Endothelial cell of umbilical vein (primary cell): ENCODE results near the gene ASXL2. TPM values are rescaled to one million over a fixed set of nuclear protein-coding genes. Genes with fewer than 3 reads are reported as not detected.

ENCODE experiments used
- BruUV-seq: library from RNA; stranded (reverse); fragments of 400-500 nt; replicated peaks from 2 replicates; lab custom pipeline; 2021; lab: Mats Ljungman, UMichigan
- CTCF ChIA-PET: fragments of 300-600, 350-600 bp; sonication (Branson Sonifier 250); formaldehyde crosslinking; loops from one replicate; lab custom pipeline; 2021; ENCODE audit warnings: antibody characterized with exemption, inconsistent platforms; lab: Charles Lee
- POLR2A ChIA-PET: fragments of 300-600, 350-600 bp; sonication (Branson Sonifier 250); formaldehyde crosslinking; loops from one replicate; lab custom pipeline; 2021; ENCODE audit warnings: antibody characterized with exemption, inconsistent platforms; lab: Charles Lee
- DNase-seq: peaks from one replicate; pipeline ENCODE4 v3.0.0-alpha.2; 2011; ENCODE audit warnings: low read depth, low spot score
- FAIRE-seq: peaks from 2 replicates; lab custom pipeline; 2011; peaks lifted over from hg19 to GRCh38; lab: Jason Lieb, UNC
- H2AFZ ChIP-seq: 2 replicates; pipeline ENCODE4 v1.6.0; 2012; ENCODE audit warnings: low read depth, low read length, control low read depth, inconsistent platforms
- H3K27ac ChIP-seq: 2 replicates; pipeline ENCODE4 v1.5.1; 2011; ENCODE audit warnings: low read depth, mild to moderate bottlenecking, control low read depth, low read length, moderate library complexity; ENCODE audit not compliant: insufficient read depth
- H3K27me3 ChIP-seq, 2 experiments: 2 replicates each; pipeline versions ENCODE4 v1.6.0 to v1.6.1; 2011; ENCODE audit warnings: low read length in 2 of 2, mixed read lengths in 1 of 2; ENCODE audit not compliant: control insufficient read depth in 2 of 2, insufficient read depth in 2 of 2
- H3K36me3 ChIP-seq, 2 experiments: 2 replicates in 1 of 2; 3 replicates in 1 of 2; pipeline ENCODE4 v1.5.1; 2011; ENCODE audit warnings: low read length in 2 of 2, mild to moderate bottlenecking in 1 of 2, moderate library complexity in 1 of 2; ENCODE audit not compliant: control insufficient read depth in 2 of 2, insufficient read depth in 2 of 2; ENCODE audit errors: extremely low read depth in 1 of 2
- H3K4me1 ChIP-seq: 3 replicates; pipeline ENCODE4 v1.5.1; 2011; ENCODE audit warnings: mild to moderate bottlenecking, low read length; ENCODE audit not compliant: control insufficient read depth, insufficient read depth; ENCODE audit errors: extremely low read depth
- H3K4me2 ChIP-seq: 2 replicates; pipeline ENCODE4 v1.6.1; 2011; ENCODE audit warnings: low read length, control low read depth, mixed read lengths; ENCODE audit not compliant: insufficient read depth
- H3K4me3 ChIP-seq, 3 experiments: fragments of 200-600 bp in 1 of 3; sonication (generic), shearing (Covaris generic) in 1 of 3; replicated peaks in 1 of 3; 2 replicates each; pipeline ENCODE4 v1.5.1; 2011 to 2016; ENCODE audit warnings: control low read depth in 3 of 3, low read length in 3 of 3, mild to moderate bottlenecking in 2 of 3, inconsistent platforms in 1 of 3, low read depth in 1 of 3, moderate library complexity in 1 of 3; ENCODE audit not compliant: insufficient read depth in 1 of 3
- H3K79me2 ChIP-seq: 2 replicates; pipeline ENCODE4 v1.6.0; 2012; ENCODE audit warnings: low read length, inconsistent platforms; ENCODE audit not compliant: control insufficient read depth, insufficient read depth
- H3K9ac ChIP-seq: replicated peaks from 2 replicates; pipeline ENCODE3; 2011; ENCODE audit warnings: low read length, control low read depth; ENCODE audit not compliant: insufficient read depth; ENCODE audit errors: extremely low read depth
- H3K9me1 ChIP-seq: replicated peaks from 3 replicates; pipeline ENCODE4 v1.6.0; 2011; ENCODE audit warnings: mild to moderate bottlenecking, low read length; ENCODE audit not compliant: control insufficient read depth, insufficient read depth; ENCODE audit errors: extremely low read depth
- H3K9me3 ChIP-seq: replicated peaks from 2 replicates; pipeline ENCODE4 v1.5.1; 2012; ENCODE audit warnings: low read length, inconsistent platforms; ENCODE audit not compliant: control insufficient read depth, insufficient read depth
- H4K20me1 ChIP-seq: replicated peaks from 2 replicates; pipeline ENCODE3; 2011; ENCODE audit warnings: mild to moderate bottlenecking, low read length; ENCODE audit not compliant: control insufficient read depth, insufficient read depth; ENCODE audit errors: extremely low read depth
- EZH2 ChIP-seq: IDR thresholded peaks from 2 replicates; pipeline ENCODE4 v1.6.1; 2012; ENCODE audit warnings: borderline replicate concordance, low read depth, mild to moderate bottlenecking, moderate library complexity, low read length, inconsistent platforms; ENCODE audit not compliant: severe bottlenecking
- FOS ChIP-seq: IDR thresholded peaks from 2 replicates; pipeline ENCODE4 v1.6.1; 2011; ENCODE audit warnings: mild to moderate bottlenecking, low read length, moderate library complexity, borderline replicate concordance; ENCODE audit not compliant: insufficient read depth
- GATA2 ChIP-seq: IDR thresholded peaks from 2 replicates; pipeline ENCODE4 v1.7.0; 2011; ENCODE audit warnings: low read depth, mild to moderate bottlenecking, moderate library complexity, mixed read lengths, low read length; ENCODE audit not compliant: insufficient read length, insufficient read depth
- JUN ChIP-seq: IDR thresholded peaks from 2 replicates; pipeline ENCODE4 v1.6.1; 2011; ENCODE audit warnings: borderline replicate concordance, low read depth; ENCODE audit not compliant: insufficient read length, insufficient read depth
- MYC ChIP-seq: IDR thresholded peaks from one replicate; pipeline ENCODE4 v1.6.1; 2011; ENCODE audit warnings: mild to moderate bottlenecking, low read depth, low read length
- POLR2A ChIP-seq: IDR thresholded peaks from 2 replicates; pipeline ENCODE4 v1.6.1; 2012; ENCODE audit warnings: low read depth, mild to moderate bottlenecking, control low read depth, low read length
- POLR2AphosphoS5 ChIP-seq: IDR thresholded peaks from 2 replicates; pipeline ENCODE4 v1.6.1; 2012; ENCODE audit warnings: low read depth, mild to moderate bottlenecking, control low read depth, low read length, moderate library complexity; ENCODE audit not compliant: insufficient read depth
- dilution Hi-C: fragments of 300-500 bp; cut with MboI; formaldehyde crosslinking; loops from one replicate; pipeline ENCODE4 v1.15.0; 2019; ENCODE audit warnings: low sequenced_read_pairs; ENCODE audit not compliant: extremely low pct_ligation_motif_present
- intact Hi-C: fragments of 100-400 bp; cut with micrococcal nuclease; formaldehyde crosslinking; loops from one replicate; pipeline ENCODE4 v1.10.0; 2022
- polyA plus RNA-seq, 4 experiments: library from polyadenylated mRNA; depleted of rRNA in 3 of 4; stranded (reverse) in 3 of 4; unstranded in 1 of 4; fragments of >200 nt; gene quantifications; 2 replicates each; pipeline versions ENCODE4 v1.2.1 to v1.2.3, GENCODE V29; 2011 to 2012; ENCODE audit warnings: missing spikeins in 1 of 4
- total RNA-seq: library from RNA; stranded (reverse); gene quantifications from 2 replicates; pipeline ENCODE4 v1.2.3, GENCODE V29; 2021
- TF ChIP-seq, protein P1 (sequence below), 2 donors: IDR thresholded peaks; 1 replicate in 1 of 2; 2 replicates in 1 of 2; pipeline ENCODE4 v1.5.1; 2011; ENCODE audit warnings: low read length in 2 of 2, mild to moderate bottlenecking in 2 of 2, moderate library complexity in 2 of 2, control low read depth in 1 of 2, inconsistent platforms in 1 of 2, low read depth in 1 of 2; ENCODE audit not compliant: insufficient read depth in 1 of 2; ENCODE audit errors: extremely low read depth in 1 of 2
- TF ChIP-seq, protein P2 (sequence below): IDR thresholded peaks from 2 replicates; pipeline ENCODE4 v1.6.1; 2011; ENCODE audit not compliant: insufficient read depth, insufficient read length

The ASXL2 gene
- total and polyA plus RNA-seq, 2 donors (not counting 3 experiments of a cell fraction or from before 2014, with no cell fraction given), result 6.1 to 33.8 TPM

DNA sequence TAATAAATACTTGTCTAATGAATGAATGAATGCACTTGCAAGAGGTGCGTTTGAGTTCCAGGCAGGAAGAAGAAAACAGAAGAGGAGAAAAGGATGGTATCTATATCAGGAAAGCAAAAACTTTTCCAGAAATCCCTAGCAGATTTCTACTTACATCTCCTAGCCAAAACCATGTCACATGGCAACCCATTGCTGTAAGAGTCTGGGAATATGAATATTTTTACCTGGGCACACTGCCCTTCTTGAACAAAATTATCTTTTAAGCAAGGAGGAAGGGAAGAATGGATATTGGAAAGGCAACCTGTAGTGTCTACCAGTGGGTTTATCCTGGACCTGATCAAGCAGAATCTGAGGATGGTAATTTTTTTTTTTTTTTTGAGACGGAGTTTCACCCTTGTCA is 44.2 kb upstream of the ASXL2 start:
- Histone ChIP-seq H4K20me1 (no peaks in the 10 kb centered on the region), H3K27me3 (no peaks in the 10 kb centered on the region), H3K9me1 (no peaks in the 10 kb centered on the region), H3K27ac (no peak overlapping the region), H3K36me3 (peaks cover 0 to 7% of the 10 kb centered on the region in 2 experiments), H3K9me3 (no peaks in the 10 kb centered on the region), H3K4me3 (no peak overlapping the region), H2AFZ (no peak overlapping the region), H3K9ac (no peak overlapping the region), H3K79me2 (no peaks in the 10 kb centered on the region), H3K4me1 (no peaks in the 10 kb centered on the region), H3K4me2 (no peak overlapping the region)
- BruUV-seq, result no TSS peak
- no peak for FAIRE-seq
- dilution Hi-C loops (no loop called here), intact Hi-C loops (no loop called here)
- no peak for DNase-seq
- TF ChIP-seq, protein P1, sequence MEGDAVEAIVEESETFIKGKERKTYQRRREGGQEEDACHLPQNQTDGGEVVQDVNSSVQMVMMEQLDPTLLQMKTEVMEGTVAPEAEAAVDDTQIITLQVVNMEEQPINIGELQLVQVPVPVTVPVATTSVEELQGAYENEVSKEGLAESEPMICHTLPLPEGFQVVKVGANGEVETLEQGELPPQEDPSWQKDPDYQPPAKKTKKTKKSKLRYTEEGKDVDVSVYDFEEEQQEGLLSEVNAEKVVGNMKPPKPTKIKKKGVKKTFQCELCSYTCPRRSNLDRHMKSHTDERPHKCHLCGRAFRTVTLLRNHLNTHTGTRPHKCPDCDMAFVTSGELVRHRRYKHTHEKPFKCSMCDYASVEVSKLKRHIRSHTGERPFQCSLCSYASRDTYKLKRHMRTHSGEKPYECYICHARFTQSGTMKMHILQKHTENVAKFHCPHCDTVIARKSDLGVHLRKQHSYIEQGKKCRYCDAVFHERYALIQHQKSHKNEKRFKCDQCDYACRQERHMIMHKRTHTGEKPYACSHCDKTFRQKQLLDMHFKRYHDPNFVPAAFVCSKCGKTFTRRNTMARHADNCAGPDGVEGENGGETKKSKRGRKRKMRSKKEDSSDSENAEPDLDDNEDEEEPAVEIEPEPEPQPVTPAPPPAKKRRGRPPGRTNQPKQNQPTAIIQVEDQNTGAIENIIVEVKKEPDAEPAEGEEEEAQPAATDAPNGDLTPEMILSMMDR (IDR thresholded peaks at IDR 0.05; ENCODE audit: extremely low read depth in 1 of 2, insufficient read depth in 1 of 2, low read depth in 1 of 2, low read length in 2 of 2), result no peak
- CTCF ChIA-PET, result no interaction called here
- POLR2A ChIA-PET, result no interaction called here

DNA sequence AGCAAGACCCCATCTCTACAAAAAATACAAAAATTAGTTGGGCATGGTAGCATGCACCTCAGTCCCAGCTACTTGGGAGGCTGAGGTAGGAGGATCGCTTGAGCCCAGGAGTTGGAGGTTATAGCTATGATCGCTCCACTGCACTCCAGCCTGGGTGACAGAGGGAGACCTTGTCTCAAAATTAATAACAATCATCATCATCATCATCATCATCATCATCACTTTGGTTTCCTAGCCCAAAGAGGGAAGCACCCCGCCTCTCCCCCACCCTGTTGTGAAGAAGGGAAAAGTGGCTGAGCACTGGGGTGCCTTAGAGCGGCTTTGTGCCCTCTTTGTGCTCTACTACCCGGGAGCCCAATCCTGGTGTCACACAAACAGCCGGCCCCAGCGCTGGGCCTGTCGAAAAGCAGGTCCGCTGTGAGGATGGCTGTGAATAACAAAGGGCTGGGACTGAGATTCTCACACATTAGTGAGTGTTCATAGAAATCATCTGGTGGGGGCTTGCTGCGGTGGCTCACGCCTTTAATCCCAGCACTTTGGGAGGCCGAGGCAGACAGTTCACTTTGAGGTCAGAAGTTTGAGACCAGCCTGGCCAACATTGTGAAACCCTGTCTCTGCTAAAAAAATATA is 42.6 kb upstream of the ASXL2 start:
- DNase-seq, result no peak
- H3K27ac ChIP-seq, result no peak overlapping the region
- intact Hi-C loops (no loop called here), dilution Hi-C loops (no loop called here)
- no peak overlapping the region for H3K9ac ChIP-seq
- H3K27me3 ChIP-seq, result no peaks in the 10 kb centered on the region
- H3K9me3 ChIP-seq, result no peaks in the 10 kb centered on the region
- H3K4me2 ChIP-seq, result no peak overlapping the region
- TF ChIP-seq FOS, result no peak
- TF ChIP-seq, protein P2, sequence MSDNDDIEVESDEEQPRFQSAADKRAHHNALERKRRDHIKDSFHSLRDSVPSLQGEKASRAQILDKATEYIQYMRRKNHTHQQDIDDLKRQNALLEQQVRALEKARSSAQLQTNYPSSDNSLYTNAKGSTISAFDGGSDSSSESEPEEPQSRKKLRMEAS, result no peak
- TF ChIP-seq JUN, result no peak
- TF ChIP-seq POLR2AphosphoS5, result no peak
- TF ChIP-seq, protein P1 (IDR thresholded peaks at IDR 0.05; ENCODE audit: extremely low read depth in 1 of 2, insufficient read depth in 1 of 2, low read depth in 1 of 2, low read length in 2 of 2), result no peak
- TF ChIP-seq POLR2A, result no peak
- no peak for TF ChIP-seq EZH2
- TF ChIP-seq GATA2, result no peak
- no peak for TF ChIP-seq MYC
- no peak for FAIRE-seq
- POLR2A ChIA-PET, result no interaction called here
- H3K9me1 ChIP-seq, result no peaks in the 10 kb centered on the region
- H2AFZ ChIP-seq, result no peak overlapping the region
- CTCF ChIA-PET, result no interaction called here
- H4K20me1 ChIP-seq, result no peaks in the 10 kb centered on the region
- no peaks in the 10 kb centered on the region for H3K79me2 ChIP-seq
- no TSS peak for BruUV-seq
- no peak overlapping the region for H3K4me3 ChIP-seq
- H3K36me3 ChIP-seq, result no peaks in the 10 kb centered on the region
- no peaks in the 10 kb centered on the region for H3K4me1 ChIP-seq
